IMR-90 (cell line): Measurements from ENCODE around the gene PODXL2. TPM values are rescaled to one million over a fixed set of nuclear protein-coding genes. Genes with fewer than 3 reads are reported as not detected.
"Not testable (repeated sequence)": the region's sequence is repeated elsewhere in the genome, so short reads cannot be mapped to it uniquely, and the experiment has no call there.

Source experiments
- ATAC-seq: fragments of 200-7000 bp; cut with Tn5 transposase; 2 replicates; pipeline ENCODE4 v1.9.1; 2020; ENCODE audit warnings: low read depth, mild to moderate bottlenecking, moderate library complexity
- BruUV-seq: library from RNA; stranded (reverse); fragments of 400-500 nt; replicated peaks from 2 replicates; lab custom pipeline; 2021; lab: Mats Ljungman, UMichigan
- CTCF ChIA-PET: fragments of 300-600 bp; formaldehyde crosslinking; extraction: SDS; loops from one replicate; lab custom pipeline; 2021; ENCODE audit warnings: antibody characterized with exemption; lab: Yijun Ruan, JAX
- POLR2A ChIA-PET: fragments of 300-600 bp; sonication (Branson Sonifier 250); formaldehyde crosslinking; loops from one replicate; lab custom pipeline; 2022; ENCODE audit warnings: antibody characterized with exemption; ENCODE audit not compliant: unreplicated experiment; lab: Charles Lee
- DNase-seq: peaks from one replicate; pipeline ENCODE4 v3.0.0; 2013
- H2AFZ ChIP-seq: replicated peaks from 2 replicates; pipeline ENCODE3; 2013; ENCODE audit warnings: low read length, mild to moderate bottlenecking; ENCODE audit not compliant: poor library complexity
- H2AK5ac ChIP-seq: 2 replicates; pipeline ENCODE4 v1.6.1; 2013; ENCODE audit warnings: low read depth, low read length, inconsistent platforms
- H2AK9ac ChIP-seq: replicated peaks from 2 replicates; pipeline ENCODE3; 2013; ENCODE audit warnings: mild to moderate bottlenecking, low read depth, low read length, moderate library complexity; ENCODE audit not compliant: poor library complexity
- H2BK120ac ChIP-seq: 2 replicates; pipeline ENCODE4 v1.6.1; 2013; ENCODE audit warnings: low read depth, low read length, inconsistent platforms
- H2BK15ac ChIP-seq: 3 replicates; pipeline ENCODE4 v1.6.1; 2013; ENCODE audit warnings: low read depth, low read length, inconsistent platforms
- H2BK20ac ChIP-seq: 2 replicates; pipeline ENCODE4 v1.6.1; 2013; ENCODE audit warnings: low read depth, mild to moderate bottlenecking, inconsistent platforms, low read length, moderate library complexity
- H2BK5ac ChIP-seq: 2 replicates; pipeline ENCODE4 v1.6.1; 2013; ENCODE audit warnings: mild to moderate bottlenecking, low read depth, low read length, inconsistent platforms; ENCODE audit not compliant: poor library complexity, severe bottlenecking
- H3K14ac ChIP-seq: replicated peaks from 2 replicates; pipeline ENCODE4 v1.6.1; 2013; ENCODE audit warnings: low read depth, low read length, inconsistent platforms
- H3K18ac ChIP-seq: 2 replicates; pipeline ENCODE4 v1.6.1; 2013; ENCODE audit warnings: low read depth, low read length, control low read depth
- H3K23ac ChIP-seq: 2 replicates; pipeline ENCODE4 v1.6.1; 2013; ENCODE audit warnings: low read depth, low read length, inconsistent platforms
- H3K27ac ChIP-seq: 2 replicates; pipeline ENCODE4 v1.5.1; 2013; ENCODE audit warnings: mild to moderate bottlenecking, control low read depth, low read length; ENCODE audit not compliant: insufficient read depth
- H3K27me3 ChIP-seq: 2 replicates; pipeline ENCODE4 v1.6.1; 2013; ENCODE audit warnings: low read length; ENCODE audit not compliant: control insufficient read depth, insufficient read depth
- H3K36me3 ChIP-seq: 2 replicates; pipeline ENCODE4 v1.6.1; 2013; ENCODE audit warnings: low read length, mixed read lengths; ENCODE audit not compliant: control insufficient read depth, insufficient read depth
- H3K4ac ChIP-seq: 2 replicates; pipeline ENCODE4 v1.6.1; 2013; ENCODE audit warnings: low read depth, low read length, inconsistent platforms
- H3K4me1 ChIP-seq: 2 replicates; pipeline ENCODE4 v1.6.1; 2013; ENCODE audit warnings: low read length, mixed read lengths; ENCODE audit not compliant: control insufficient read depth, insufficient read depth
- H3K4me2 ChIP-seq: 2 replicates; pipeline ENCODE4 v1.6.1; 2013; ENCODE audit warnings: low read depth, mild to moderate bottlenecking, control low read depth, low read length, moderate library complexity
- H3K4me3 ChIP-seq: 2 replicates; pipeline ENCODE4 v1.5.1; 2013; ENCODE audit warnings: low read depth, mild to moderate bottlenecking, control low read depth, low read length, moderate library complexity; ENCODE audit not compliant: insufficient read depth
- H3K56ac ChIP-seq: 2 replicates; pipeline ENCODE4 v1.6.1; 2013; ENCODE audit warnings: low read length, inconsistent platforms; ENCODE audit not compliant: insufficient read depth; ENCODE audit errors: extremely low read depth
- H3K79me1 ChIP-seq, 2 experiments: 2 replicates each; pipeline ENCODE4 v1.6.1; 2013; ENCODE audit warnings: low read length in 2 of 2, inconsistent platforms in 1 of 2, low read depth in 1 of 2
- H3K9ac ChIP-seq: 2 replicates; pipeline ENCODE4 v1.6.1; 2013; ENCODE audit warnings: low read depth, low read length, control low read depth
- H3K9me1 ChIP-seq: 2 replicates; pipeline ENCODE4 v1.6.1; 2013; ENCODE audit warnings: low read length, inconsistent platforms; ENCODE audit not compliant: insufficient read depth
- H3K9me3 ChIP-seq: 2 replicates; pipeline ENCODE4 v1.6.1; 2013; ENCODE audit warnings: low read length; ENCODE audit not compliant: control insufficient read depth, insufficient read depth
- H4K20me1 ChIP-seq: 2 replicates; pipeline ENCODE4 v1.6.1; 2013; ENCODE audit warnings: low read length, inconsistent platforms; ENCODE audit not compliant: insufficient read depth
- H4K5ac ChIP-seq: 2 replicates; pipeline ENCODE4 v1.6.1; 2013; ENCODE audit warnings: mild to moderate bottlenecking, low read depth, low read length, control low read depth
- H4K8ac ChIP-seq, 2 experiments: 2 replicates each; pipeline ENCODE4 v1.6.1; 2013; ENCODE audit warnings: low read depth in 2 of 2, low read length in 2 of 2, control low read depth in 1 of 2, inconsistent platforms in 1 of 2
- H4K91ac ChIP-seq: 2 replicates; pipeline ENCODE4 v1.6.1; 2013; ENCODE audit warnings: low read depth, low read length, inconsistent platforms; ENCODE audit not compliant: insufficient read depth
- CEBPB ChIP-seq: IDR thresholded peaks from 2 replicates; pipeline ENCODE4 v1.6.1; 2012; ENCODE audit warnings: low read depth, low read length, improper control_type of control experiment
- FOS ChIP-seq: fragments of 150-350 bp; IDR thresholded peaks from 2 replicates; pipeline ENCODE4 v1.6.1; 2016; ENCODE audit warnings: low read depth, low read length
- MAFK ChIP-seq: IDR thresholded peaks from 2 replicates; pipeline ENCODE4 v1.6.1; 2012; ENCODE audit warnings: low read depth, low read length, improper control_type of control experiment
- NFE2L2 ChIP-seq: fragments of 150-350 bp; IDR thresholded peaks from 2 replicates; pipeline ENCODE4 v1.6.1; 2016; ENCODE audit warnings: low read depth, mild to moderate bottlenecking, low read length
- RFX5 ChIP-seq: IDR thresholded peaks from 2 replicates; pipeline ENCODE4 v1.8.0; 2012; ENCODE audit warnings: low read depth, mild to moderate bottlenecking, low read length, moderate library complexity
- WGBS, 2 experiments: methylation state at CpG; one replicate each; pipeline versions ENCODE4 v1.1.5 to v1.1.7; 2013; ENCODE audit warnings: missing lambda C conversion rate in 2 of 2; ENCODE audit not compliant: insufficient read length in 1 of 2; ENCODE audit errors: extremely low coverage in 2 of 2; 5-methylcytosine and 5-hydroxymethylcytosine counted together
- dilution Hi-C: fragments of 300-500 bp; cut with HindIII; formaldehyde crosslinking; loops from one replicate; pipeline ENCODE4 v1.14.3; 2018; ENCODE audit warnings: low sequenced_read_pairs; ENCODE audit not compliant: unreplicated experiment
- in situ Hi-C: fragments of 300-500 bp; cut with MboI; formaldehyde crosslinking; loops from 3 replicates; pipeline ENCODE4 v1.14.3; 2019; ENCODE audit warnings: low sequenced_read_pairs, inconsistent platforms, mixed read lengths
- intact Hi-C: fragments of 100-400 bp; cut with micrococcal nuclease; formaldehyde crosslinking; loops from 2 replicates; pipeline ENCODE4 v1.10.0; 2022
- polyA plus RNA-seq, 3 experiments: library from polyadenylated mRNA; depleted of rRNA; stranded (reverse); fragments of >200 nt; gene quantifications; 2 replicates each; pipeline ENCODE4 v1.2.3, GENCODE V29; 2012; ENCODE audit warnings: low replicate concordance in 1 of 3
- total RNA-seq: library from RNA; depleted of rRNA; stranded (reverse); fragments of >200 nt; gene quantifications from 2 replicates; pipeline ENCODE4 v1.2.3, GENCODE V29; 2012
- TF ChIP-seq, protein P1 (sequence below): conservative IDR thresholded peaks from 2 replicates; pipeline ENCODE4 v1.5.1; 2012; ENCODE audit warnings: mild to moderate bottlenecking, low read depth, low read length, improper control_type of control experiment

Gene PODXL2
- total and polyA plus RNA-seq, 2 of the 4 experiments (the other 2 are of a cell fraction) = 1.6 to 5.4 TPM

DNA sequence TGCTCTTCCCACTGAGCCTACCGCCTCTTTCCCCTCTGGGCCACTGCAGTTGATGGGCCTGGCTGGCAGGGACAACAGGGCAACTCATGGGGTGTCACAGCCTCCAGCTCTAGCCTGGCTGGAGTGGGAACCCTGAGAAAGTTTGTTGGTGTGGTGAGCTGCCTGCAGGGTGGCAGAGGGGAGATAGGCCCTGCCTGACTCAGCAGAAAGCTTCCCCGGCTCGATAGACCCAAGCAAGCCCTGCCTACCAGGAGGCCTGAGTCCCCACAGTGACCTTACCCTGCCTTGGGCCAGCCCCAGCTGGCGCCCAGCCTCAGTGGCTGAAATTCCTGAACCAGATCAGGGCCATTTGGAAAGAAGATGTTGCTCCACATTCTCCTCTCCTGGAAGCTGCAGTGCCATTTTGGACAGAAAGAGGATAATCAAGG lies 73.2 kb downstream of the PODXL2 start:
- no TSS peak for BruUV-seq
- intact Hi-C loops (no loop called here), in situ Hi-C loops (no loop called here), dilution Hi-C loops (no loop called here)
- WGBS, 2 experiments = 100% methylated on average over 1 of the region's 4 CpGs; no CpG with 5 or more reads in 1 of the 2 experiments
- Histone ChIP-seq H2AK9ac (peak overlapping the region; percentile 15), H4K20me1 (no peaks in the 10 kb centered on the region; the same call in 1 of the 2 replicates), H3K36me3 (peaks cover 3% of the 10 kb centered on the region; the same call in 1 of the 2 replicates), H2AFZ (peak overlapping the region; percentile 13), H3K18ac (no peak overlapping the region), H3K4me1 (peaks cover 26% of the 10 kb centered on the region), H3K27ac (no peak overlapping the region), H4K91ac (no peak overlapping the region; the same call in 1 of the 2 replicates), H2BK20ac (no peak overlapping the region), H3K9me3 (no peaks in the 10 kb centered on the region), H3K23ac (0 out of 2 replicates have a peak overlapping the region, but pooled peaks have one; percentile 33), H2BK15ac (no peak overlapping the region), H2AK5ac (no peak overlapping the region), H3K4ac (no peak overlapping the region; the same call in 1 of the 2 replicates), H3K79me1 (peaks cover 0 to 58% of the 10 kb centered on the region in 2 experiments; a peak in 3 of 4 replicates), H4K8ac (0 out of 4 replicates have a peak overlapping the region, but pooled peaks of 1 of the 2 experiments have one; percentile 13), H3K4me3 (no peak overlapping the region), H2BK120ac (no peak overlapping the region), H3K9ac (no peak overlapping the region), H3K9me1 (peaks cover 26% of the 10 kb centered on the region), H3K4me2 (no peak overlapping the region), H3K14ac (peak overlapping the region; percentile 35; the same call in 1 of the 2 replicates), H4K5ac (peak overlapping the region; percentile 40; the same call in 1 of the 2 replicates), H3K27me3 (no peaks in the 10 kb centered on the region), H3K56ac (no peak overlapping the region), H2BK5ac (no peak overlapping the region)
- ATAC-seq = no peak
- ChIA-PET POLR2A (no interaction called here), CTCF (interaction anchor here (0.5 to 0.6 kb wide), 2 partner anchors 1250 to 1457 kb away, joined by 3 to 4 read pairs; no protein-coding TSS in a partner anchor)
- peak; percentile 24; the same call in 1 of the 2 replicates for TF ChIP-seq MAFK
- TF ChIP-seq RFX5 = no peak
- TF ChIP-seq, protein P1, sequence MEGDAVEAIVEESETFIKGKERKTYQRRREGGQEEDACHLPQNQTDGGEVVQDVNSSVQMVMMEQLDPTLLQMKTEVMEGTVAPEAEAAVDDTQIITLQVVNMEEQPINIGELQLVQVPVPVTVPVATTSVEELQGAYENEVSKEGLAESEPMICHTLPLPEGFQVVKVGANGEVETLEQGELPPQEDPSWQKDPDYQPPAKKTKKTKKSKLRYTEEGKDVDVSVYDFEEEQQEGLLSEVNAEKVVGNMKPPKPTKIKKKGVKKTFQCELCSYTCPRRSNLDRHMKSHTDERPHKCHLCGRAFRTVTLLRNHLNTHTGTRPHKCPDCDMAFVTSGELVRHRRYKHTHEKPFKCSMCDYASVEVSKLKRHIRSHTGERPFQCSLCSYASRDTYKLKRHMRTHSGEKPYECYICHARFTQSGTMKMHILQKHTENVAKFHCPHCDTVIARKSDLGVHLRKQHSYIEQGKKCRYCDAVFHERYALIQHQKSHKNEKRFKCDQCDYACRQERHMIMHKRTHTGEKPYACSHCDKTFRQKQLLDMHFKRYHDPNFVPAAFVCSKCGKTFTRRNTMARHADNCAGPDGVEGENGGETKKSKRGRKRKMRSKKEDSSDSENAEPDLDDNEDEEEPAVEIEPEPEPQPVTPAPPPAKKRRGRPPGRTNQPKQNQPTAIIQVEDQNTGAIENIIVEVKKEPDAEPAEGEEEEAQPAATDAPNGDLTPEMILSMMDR = no peak
- TF ChIP-seq FOS = no peak
- TF ChIP-seq NFE2L2 = no peak; the same call in 1 of the 2 replicates
- no peak for TF ChIP-seq CEBPB
- no peak for DNase-seq

GRCh38 chr3:127704840-127705239 lies 75.9 kb downstream of the PODXL2 start:
- H4K20me1 ChIP-seq, dilution Hi-C loops, H2AFZ ChIP-seq, H3K36me3 ChIP-seq, H3K18ac ChIP-seq, H4K8ac ChIP-seq, H2BK120ac ChIP-seq, H3K9ac ChIP-seq, CTCF ChIA-PET, H2AK5ac ChIP-seq, DNase-seq, H4K5ac ChIP-seq, H3K14ac ChIP-seq, H3K27ac ChIP-seq, H3K23ac ChIP-seq, H2BK15ac ChIP-seq, H2BK5ac ChIP-seq, H3K9me3 ChIP-seq, H3K4ac ChIP-seq, H2AK9ac ChIP-seq, BruUV-seq, intact Hi-C loops, H4K91ac ChIP-seq, POLR2A ChIA-PET, H3K4me3 ChIP-seq, H3K4me1 ChIP-seq, H3K27me3 ChIP-seq, ATAC-seq, H2BK20ac ChIP-seq, H3K56ac ChIP-seq, in situ Hi-C loops, H3K4me2 ChIP-seq: not testable (repeated sequence)
- Histone ChIP-seq H3K79me1 (peaks cover 5 to 51% of the 10 kb centered on the region in 2 experiments; a peak in 3 of 4 replicates), H3K9me1 (peaks cover 12% of the 10 kb centered on the region; the same call in 1 of the 2 replicates)
- WGBS, 2 experiments = no CpG with 5 or more reads among the region's 4 CpGs
